ENCODE results near the gene SLC37A1. TPM values are rescaled to one million over a fixed set of nuclear protein-coding genes. Genes with fewer than 3 reads are reported as not detected.

Gene SLC37A1
- polyA plus RNA-seq, 1 donor: 2.7 TPM

DNA sequence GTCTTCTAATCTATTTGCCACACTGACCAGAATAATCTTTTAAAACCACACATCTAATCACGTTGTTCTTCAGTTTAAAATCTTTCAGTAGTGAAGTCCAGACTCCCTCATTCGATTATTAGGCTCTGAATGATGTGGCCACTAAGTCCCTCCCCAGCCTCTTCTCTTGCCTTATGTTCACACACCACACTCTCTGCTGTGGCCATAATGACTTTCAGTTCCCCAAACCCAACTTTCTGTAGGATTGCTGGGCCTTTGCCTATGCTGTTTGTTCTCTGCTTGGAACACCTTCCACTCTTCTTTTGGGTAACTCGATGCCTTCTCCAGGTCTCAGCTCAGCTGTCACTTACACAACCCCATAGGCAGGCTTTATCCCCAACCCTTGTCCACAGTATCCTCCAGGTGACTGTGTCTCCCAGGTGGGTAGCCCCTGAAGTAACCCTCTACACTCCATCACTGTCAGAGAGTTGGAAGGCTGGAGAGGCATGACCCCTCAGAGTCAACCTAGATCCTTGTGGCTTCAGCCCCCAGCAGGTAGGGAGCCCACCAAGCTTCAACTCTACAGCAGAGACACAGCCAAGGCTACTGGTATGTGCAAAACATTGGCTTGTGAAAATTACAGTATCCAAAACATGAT is 8.4 kb upstream of the SLC37A1 start:
- DNase-seq (ENCODE audit: low read depth): no peak

DNA sequence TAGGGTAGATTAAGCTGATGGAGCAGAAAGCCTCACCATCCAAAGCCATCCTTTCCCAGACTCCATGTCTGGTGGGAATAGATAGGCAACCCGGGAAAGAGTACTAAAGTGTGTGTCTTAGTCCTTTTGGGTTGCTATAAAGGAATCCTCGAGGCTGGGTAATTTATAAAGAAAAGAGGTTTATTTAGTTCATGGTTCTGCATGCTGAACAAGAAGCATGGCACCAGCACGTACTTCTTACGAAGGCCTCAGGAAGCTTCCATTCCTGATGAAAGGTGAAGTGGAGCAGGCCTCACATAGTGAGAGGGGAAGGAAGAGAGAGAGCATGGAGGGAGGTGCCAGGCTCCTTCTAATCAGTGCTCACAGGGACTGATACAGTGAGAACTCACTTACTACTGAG is 6.2 kb upstream of the SLC37A1 start:
- DNase-seq (ENCODE audit: low read depth): no peak

DNA sequence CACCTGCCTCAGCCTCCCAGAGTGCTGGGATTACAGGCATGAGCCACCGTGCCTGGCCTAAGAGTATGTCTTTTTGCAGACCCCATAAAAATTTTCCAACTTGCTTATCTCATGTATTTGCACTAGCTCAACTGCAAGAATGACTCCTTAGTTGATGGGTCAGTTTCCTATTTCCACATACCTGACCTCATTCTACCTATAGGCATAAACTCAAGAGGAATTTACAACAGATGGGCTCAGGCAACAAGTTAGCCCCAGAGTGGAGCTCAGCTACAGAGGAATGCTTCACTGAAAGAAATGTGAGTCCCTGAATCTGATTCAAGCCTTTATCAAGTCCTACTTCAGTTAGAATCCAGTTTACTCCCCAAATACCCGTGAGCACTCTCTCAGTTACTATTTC is 5.3 kb upstream of the SLC37A1 start:
- no peak for DNase-seq (ENCODE audit: low read depth)

DNA sequence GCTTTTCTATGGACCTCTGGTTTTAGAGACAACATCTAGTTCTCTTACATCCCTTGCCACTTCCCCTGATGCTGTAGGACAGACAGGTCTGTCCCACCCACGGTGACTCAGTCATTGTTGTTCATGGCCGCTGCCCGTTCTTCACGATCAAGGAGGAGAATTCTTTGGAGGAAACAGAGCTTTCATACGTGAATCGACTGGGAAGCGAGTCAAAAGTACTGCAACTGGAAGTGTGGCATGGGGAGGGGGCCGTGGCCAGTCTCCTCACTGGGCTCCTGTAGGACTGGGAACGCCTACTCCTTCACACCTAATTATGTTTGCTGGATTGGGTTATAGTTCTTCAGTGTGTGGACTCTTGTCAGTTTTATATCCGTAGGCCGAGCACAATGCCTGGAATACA is 4.4 kb upstream of the SLC37A1 start:
- no peak for DNase-seq (ENCODE audit: low read depth)

DNA sequence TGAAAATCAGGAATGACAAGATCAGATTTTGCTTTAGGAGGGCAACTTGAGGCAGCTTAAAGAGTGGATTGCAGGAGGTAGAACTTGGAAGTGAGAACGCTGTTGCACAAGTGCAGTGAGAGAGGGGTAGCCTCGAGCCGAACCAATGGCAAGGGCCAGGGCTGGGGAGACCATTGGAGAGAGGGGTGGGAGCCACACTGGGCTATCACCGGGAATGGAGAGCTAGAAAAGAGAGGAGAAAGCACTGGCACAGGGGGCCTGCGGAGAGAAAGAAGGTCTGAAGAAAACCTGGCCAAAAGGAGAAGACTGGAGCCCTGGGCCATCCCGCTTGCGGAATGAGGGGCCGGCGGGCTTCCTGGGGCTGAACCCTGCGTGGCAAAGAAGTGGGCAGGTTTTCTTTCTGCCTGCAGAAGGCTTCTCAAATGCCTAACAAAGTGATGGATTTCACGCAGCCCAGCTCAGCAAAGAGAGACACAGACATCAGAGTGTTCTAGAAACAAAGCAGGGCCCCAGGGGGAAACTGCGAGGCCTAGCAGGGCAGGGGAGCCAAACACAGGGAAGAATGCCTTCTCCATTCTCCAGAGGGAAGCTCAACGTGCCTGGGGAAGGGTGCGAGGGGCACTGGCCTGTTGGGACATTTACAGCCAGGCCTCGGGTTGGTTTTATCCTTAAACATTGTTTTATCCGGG is 1.2 kb upstream of the SLC37A1 start:
- no peak for DNase-seq (ENCODE audit: low read depth)

DNA sequence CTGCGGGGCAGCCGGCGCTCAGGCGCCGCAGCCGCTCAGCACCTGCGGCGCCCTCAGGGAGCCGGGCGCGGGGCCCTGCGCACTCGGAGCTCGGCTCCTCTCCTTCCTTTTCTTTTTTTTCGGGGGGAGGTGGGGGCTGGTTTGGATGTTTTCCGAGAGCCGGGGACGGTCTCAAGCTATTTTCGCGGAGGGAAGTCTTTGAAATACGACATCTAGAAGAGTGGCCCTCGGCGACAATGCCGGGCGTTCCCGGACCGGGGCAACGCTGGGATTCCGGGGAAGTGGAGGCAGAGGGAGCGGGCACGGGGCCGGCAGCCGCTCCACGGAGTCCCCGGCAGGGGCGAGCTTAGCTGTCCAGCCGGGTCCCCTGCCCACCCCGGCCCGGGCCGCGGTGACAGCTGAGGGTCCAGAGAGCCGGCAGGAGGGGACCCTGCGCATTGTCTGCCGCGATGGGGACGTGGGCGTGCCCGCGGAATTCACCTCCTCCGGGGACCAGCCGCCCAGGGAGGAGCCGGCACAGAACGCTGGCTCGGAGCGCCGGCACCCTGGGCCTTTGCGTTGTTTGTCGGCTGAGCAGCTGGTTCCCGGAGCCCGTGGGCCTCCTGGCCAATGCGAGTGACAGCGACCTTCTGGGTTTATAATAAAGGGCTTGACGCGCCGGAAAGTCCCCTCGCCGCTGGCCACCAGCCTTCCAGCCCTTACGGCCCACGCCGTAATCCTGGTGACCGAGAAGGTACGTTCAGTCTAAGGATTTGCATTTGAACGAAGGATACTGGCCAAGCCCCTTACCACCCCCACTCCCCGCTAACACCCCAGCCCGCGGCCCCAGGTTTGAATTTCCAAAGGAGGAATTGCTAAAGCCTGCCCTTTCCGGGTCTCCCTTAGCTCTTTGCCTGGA is 582 bp downstream of the SLC37A1 start:
- DNase-seq (ENCODE audit: low read depth): no peak

DNA sequence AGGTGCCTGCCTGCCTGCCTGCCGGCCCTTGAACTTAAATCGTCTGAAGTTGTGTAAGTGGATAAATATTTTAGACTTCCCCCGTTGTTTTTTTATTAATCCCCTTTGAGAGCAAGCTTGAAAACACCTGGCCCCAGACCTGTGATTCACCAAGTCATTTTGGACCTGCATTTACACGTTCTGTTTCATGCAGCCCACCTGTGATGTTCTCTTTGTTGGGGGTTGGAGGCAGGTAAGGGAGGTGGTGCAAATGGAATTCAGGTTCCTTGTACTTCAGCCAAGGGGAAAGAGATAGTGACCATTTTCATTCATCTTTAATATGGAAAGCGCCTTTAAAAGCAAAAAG is 1.2 kb downstream of the SLC37A1 start:
- no peak for DNase-seq (ENCODE audit: low read depth)

DNA sequence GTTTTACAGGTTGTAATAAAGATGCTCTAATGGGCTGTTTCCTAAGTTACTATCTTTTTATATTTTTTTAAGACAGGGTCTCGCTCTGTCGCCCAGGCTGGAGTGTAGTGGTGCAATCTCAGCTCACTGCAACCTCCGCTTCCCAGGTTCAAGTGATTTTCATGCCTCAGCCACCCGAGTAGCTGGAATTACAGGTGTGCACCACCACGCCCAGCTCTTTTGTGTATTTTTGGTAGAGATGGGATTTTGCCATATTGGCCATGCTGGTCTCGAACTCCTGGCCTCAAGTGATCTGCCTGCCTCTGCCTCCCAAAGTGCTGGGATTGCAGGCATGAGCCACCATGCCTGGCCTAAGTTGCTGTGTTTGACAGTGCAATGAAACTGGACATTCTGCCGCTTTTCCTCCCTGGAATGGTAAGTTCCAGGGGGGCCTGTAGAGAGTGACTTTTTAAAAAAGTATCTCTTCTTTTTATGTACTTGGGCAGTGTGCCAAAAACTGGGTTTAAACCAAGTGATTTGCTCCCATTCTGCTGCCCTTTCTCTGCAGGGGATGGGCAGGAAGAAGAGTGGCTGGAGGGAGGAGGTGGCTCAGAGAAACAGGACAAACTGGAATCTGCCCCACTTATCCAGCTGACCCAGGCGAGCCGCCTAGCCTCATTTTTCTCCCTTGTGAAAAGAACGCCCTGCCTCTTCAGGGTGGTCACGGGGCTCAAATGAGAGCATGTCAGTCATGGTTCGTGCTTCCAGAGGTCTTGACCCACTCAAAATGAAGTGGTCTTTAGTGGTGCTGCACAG is 2.3 kb downstream of the SLC37A1 start:
- no peak for DNase-seq (ENCODE audit: low read depth)

DNA sequence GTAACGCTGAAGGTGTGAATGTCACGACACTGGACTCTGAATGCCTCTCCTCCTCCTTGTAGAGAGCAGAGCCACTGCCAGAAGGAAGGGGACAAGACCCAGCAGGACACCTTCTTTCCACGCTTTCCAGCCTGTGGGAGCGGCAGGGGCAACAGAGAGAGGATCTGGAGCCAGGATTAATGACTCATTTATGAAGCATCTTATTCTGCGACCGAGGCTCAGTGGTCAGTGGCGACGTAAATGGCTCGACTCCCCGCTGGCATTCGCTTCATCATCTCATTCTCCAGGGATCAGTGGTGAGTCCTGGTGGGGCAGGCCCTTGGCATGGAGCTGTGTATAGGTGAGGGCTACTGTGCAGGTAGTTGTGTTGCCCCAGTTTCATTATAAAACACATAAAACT is 4.6 kb downstream of the SLC37A1 start:
- no peak for DNase-seq (ENCODE audit: low read depth)

DNA sequence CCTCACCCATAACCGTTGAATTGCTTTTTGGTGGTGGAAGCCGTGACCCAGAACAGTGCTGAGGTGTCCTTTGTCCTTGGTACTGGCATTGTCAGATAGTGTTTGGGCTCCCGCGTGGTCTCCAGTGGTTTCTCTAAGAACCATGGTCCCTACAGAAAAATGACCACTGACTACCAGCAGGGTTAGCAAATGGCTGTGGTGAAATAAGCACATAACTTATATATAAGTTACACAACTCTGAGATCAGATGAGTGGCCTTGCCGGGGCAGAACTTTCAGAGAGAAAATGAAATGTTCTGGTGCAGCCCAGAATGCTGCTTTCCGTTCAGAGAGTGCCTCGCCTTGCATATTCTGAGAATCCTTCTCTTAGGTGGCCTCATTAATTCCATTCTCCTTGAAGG is 5.0 kb downstream of the SLC37A1 start:
- DNase-seq (ENCODE audit: low read depth): no peak

DNA sequence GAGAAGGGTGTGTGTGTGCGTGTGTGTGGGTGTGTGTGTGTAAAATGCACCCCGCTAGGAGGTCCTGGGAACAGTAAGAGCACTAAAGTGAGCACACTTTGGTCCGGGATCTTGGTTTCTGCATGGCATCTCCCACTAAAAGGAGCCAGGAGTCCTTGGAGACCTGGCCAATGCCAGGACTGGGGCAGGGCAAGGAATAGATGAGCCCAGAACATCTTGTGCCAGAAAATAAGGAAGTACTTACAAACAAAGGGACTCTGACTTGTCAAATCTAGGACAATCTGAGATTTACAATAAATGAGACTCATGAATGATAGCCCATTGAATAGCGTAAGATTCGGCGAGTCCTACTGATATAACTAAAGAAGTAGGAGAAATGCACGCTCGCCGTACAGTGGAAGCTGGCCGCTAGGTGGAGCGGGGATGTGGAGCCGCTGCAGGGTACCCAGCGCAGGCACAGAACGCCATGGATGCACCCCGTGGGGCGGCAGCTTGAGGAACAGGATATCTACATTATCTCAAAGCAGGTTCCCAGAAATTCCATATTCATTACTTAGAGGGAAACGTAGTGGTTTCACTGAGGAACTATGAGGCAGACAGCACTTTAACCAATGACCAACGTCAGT is 7.1 kb downstream of the SLC37A1 start:
- DNase-seq (ENCODE audit: low read depth): no peak

DNA sequence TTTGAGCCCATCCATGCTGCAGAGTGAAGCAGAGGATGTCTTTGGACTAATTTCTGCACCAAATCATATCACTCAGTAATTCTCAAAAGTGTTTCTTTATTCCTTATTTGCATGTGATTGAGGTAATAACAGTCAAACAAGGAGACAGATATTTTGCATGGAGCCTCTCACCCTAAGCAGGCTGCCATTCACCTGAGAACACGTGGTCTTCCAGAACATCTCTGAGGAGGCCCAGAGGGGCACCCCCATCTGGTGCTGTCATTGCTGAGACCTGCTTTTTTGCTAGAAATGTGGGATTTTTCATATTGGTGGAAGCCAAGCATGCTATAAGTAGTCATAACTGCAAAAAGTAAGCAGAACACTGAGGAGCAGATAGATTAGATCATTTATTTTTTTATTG is 7.7 kb downstream of the SLC37A1 start:
- no peak for DNase-seq (ENCODE audit: low read depth)

DNA sequence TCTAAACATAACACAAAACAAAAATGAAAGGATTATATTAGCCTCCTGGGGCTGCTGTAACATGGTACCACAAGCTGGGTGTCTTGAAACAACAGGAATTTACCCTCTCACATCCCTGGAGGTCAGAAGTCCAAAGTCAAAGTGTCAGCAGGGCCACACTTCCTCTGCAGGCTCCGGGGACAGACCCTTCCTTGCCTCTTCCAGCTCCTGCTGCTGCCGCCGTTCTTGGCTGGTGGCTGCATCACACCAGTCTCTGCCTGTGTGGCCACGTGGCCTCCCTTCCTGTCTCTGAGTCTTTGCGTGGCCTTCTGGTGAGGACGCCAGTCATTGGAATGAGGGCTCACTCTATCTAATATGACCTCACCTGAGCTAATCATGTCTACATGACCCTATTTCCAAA is 8.2 kb downstream of the SLC37A1 start:
- DNase-seq (ENCODE audit: low read depth): no peak

DNA sequence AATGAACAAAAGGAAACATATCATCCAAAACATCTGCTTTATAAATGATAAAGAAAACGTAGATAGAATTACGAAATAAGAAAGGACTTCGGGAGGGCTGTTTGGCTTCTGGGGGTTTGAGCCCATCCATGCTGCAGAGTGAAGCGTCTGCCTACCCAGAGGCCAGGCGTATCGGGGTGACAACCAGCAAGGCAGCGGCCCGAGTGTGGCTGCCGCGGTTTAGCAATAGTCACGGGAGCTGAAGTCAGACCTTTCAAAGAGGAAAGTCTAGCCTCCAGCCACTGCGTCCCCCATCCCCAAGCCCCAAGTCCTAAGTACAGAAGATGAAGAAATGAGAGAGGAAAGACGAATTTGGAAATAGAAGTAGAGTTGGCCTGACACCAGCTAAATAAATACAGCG is 8.6 kb downstream of the SLC37A1 start:
- no peak for DNase-seq (ENCODE audit: low read depth)

DNA sequence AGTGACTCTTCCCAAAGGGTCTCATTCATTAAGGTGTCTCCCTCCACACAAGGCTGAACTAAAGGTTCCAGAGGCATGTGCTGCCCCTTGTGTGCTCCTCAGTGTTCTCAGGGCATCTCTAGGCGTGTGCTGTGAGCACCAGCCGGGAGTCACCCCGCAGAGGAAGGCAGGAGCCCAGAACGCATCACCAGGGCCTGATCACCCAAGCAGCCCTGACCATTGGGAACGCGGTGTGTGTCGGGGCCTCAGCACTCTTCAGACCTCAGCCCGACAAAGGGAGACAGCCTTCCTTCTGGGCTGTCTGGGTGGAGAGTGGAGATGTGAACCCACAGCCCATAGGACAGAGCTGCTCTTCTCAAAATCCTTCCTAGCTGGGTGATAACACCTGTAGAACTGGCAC is 9.1 kb downstream of the SLC37A1 start:
- DNase-seq (ENCODE audit: low read depth): no peak

DNA sequence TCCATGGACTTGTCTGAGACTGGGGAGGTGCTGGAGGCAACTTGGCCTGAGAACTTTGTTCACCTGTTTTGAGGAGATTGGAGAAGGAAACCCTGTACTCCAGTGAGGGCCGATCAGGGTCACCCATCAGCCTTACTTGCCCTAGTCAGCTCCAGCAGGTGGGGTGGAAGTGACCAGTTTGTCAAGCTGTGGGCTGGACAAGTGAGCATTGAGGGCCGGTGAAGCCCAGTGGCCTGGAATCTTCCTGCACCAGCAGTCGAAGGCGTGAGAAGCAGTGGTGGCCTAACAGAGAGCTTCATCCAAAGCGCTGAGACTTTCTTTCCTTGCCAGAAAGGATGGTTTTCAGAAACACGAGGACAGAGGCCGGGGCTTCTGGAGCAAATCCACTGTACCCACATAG is 9.6 kb downstream of the SLC37A1 start:
- DNase-seq (ENCODE audit: low read depth): no peak

DNA sequence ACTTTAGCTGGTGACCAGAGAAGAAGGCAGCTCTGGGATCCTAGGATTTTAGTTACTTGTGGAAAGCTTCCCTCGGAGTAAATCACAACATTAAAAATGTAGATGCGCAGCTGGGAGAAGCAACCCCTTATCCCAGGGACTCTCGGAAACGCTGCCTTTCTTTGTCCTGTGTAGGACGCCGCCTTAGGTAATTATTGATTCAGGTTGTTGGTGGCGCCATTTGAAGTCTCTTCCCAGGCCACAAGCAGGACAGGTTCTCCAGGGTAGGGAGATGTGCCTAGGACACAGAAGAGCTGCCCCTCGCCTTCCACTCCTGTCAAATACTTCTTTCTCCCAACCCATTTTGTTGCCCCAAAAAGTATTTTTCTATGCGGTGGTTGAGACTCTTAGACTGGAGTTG is 10.3 kb downstream of the SLC37A1 start:
- DNase-seq (ENCODE audit: low read depth): no peak

DNA sequence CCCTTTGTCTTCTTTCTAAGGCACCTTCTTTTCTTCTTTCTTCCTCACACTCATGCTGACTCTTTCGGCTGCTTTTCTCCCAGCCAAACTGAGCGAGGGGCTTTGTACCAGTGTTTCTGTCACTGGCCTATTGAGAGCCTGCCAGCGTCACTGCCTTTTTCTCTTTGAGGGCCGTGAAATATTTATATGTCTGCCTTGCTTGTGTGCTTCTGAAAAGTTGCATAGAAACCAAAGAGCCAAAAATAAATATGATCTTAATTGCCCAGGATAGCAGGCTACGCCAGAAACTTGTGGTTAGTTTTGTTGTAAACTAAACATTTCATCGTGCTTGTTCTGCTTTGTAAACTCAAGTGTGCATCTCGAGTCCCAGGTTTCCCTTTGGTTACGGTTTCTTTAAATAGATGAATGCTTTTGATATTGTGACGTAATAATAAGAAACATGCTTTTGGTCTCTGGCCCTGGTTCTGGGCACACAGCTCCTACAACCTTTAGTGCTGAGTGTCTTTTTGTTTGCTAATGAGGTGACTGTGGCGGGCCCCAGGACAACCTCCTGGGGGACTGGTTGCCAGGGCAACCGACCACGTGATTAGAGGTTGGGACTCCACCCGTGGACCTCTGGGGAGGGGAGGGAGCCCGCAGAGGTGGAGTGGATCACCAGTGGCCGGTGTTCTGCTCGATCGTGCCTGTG is 10.8 kb downstream of the SLC37A1 start:
- DNase-seq (ENCODE audit: low read depth): peak; percentile 31

DNA sequence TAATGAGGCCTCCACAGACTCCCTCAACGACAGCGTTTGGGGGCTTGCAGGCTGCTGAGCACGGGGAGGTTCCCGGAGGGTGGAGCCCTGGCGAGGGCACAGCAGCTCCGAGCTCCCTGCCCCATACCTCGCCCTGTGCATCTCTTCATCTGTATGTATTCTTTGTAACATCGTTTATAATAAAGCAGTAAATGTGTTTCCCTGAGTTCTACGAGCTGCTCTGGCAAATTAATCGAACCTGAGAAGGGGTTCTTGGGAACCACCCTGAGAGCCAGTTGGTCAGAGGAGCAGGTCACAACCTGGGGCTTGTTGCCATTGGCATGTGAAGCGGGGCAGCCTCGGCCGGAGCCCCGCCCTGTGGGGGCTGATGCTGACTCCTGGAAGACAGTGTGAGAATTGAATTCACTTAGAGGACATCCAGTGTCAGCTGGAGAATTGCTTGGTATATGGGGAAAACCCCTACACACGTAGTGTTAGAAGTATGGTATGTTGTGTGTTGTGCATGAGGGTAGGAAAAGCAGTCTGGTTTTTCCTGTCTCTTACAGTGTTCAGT is 11.5 kb downstream of the SLC37A1 start:
- DNase-seq (ENCODE audit: low read depth): no peak

DNA sequence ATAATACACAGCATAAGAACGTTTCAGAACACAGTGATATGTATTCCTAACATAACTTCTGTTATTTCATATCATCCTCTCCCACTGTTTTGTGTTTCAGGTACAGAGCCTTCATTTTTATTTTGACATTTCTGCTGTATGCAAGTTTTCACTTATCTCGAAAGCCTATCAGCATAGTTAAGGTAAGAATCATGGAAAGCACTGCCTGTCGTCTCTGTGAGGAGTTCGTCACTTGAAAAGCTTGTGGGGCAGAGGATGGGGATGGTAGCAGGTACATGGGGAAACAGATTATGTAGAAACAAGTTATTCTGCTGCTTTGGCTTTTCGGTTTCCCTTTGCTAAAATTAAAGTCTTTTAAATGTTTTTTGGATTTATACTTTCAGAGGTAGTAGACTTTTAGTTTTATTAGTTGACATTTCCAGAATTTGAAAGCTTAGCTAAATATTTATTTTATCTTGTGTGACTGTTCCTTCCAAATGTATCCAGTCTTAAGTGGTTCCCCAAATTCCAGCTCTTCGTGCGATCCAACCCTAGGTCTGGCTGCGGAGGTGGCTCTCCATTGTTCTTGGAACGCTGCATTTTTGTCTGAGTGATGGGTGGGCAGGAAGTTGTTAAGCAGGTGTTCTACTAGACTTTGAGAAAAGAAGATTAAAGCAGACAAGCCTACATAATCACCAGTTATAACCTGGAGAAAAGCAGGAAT is 12.2 kb downstream of the SLC37A1 start:
- DNase-seq (ENCODE audit: low read depth): no peak

Measured in forelimb muscle (tissue), 1 donor.